Esophagus muscularis mucosa (tissue), 3 donors: ENCODE data around the gene BMX.

Source experiments
- POLR2A ChIP-seq: fragments of 450-650 bp; IDR thresholded peaks from one replicate; pipeline ENCODE4 v1.6.1; 2017; ENCODE audit warnings: antibody characterized with exemption, moderate library complexity, mild to moderate bottlenecking, low read depth
- POLR2AphosphoS5 ChIP-seq, 2 donors: sonication (generic); formaldehyde crosslinking; IDR thresholded peaks; one replicate each; pipeline ENCODE4 v1.6.1; 2017; ENCODE audit warnings: antibody characterized with exemption in 2 of 2
- TF ChIP-seq, protein P1 (sequence below), 3 experiments: fragments of 200-600 bp in 2 of 3; fragments of 450-650 bp in 1 of 3; sonication (generic) in 2 of 3; IDR thresholded peaks; one replicate each; pipeline ENCODE4 v1.5.1; 2017 to 2019; ENCODE audit warnings: antibody characterized with exemption in 3 of 3, mild to moderate bottlenecking in 2 of 3, moderate library complexity in 1 of 3

GRCh38 chrX:15563056-15563455, 62.4 kb downstream of the BMX start:
- TF ChIP-seq, protein P1, sequence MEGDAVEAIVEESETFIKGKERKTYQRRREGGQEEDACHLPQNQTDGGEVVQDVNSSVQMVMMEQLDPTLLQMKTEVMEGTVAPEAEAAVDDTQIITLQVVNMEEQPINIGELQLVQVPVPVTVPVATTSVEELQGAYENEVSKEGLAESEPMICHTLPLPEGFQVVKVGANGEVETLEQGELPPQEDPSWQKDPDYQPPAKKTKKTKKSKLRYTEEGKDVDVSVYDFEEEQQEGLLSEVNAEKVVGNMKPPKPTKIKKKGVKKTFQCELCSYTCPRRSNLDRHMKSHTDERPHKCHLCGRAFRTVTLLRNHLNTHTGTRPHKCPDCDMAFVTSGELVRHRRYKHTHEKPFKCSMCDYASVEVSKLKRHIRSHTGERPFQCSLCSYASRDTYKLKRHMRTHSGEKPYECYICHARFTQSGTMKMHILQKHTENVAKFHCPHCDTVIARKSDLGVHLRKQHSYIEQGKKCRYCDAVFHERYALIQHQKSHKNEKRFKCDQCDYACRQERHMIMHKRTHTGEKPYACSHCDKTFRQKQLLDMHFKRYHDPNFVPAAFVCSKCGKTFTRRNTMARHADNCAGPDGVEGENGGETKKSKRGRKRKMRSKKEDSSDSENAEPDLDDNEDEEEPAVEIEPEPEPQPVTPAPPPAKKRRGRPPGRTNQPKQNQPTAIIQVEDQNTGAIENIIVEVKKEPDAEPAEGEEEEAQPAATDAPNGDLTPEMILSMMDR (IDR thresholded peaks at IDR 0.05) = no peak
- no peak for TF ChIP-seq POLR2A
- TF ChIP-seq POLR2AphosphoS5 (IDR thresholded peaks at IDR 0.05) = no peak
